Caco-2 (cell line): ENCODE data around the gene NPAS3. TPM values are rescaled to one million over a fixed set of nuclear protein-coding genes. Genes with fewer than 3 reads are reported as not detected.

Experiments used
- BruUV-seq: library from RNA; stranded (reverse); fragments of 400-500 nt; replicated peaks from 2 replicates; lab custom pipeline; 2021; lab: Mats Ljungman, UMichigan
- CTCF ChIA-PET: fragments of 300-600 bp; sonication (Branson Sonifier 250); formaldehyde crosslinking; loops from one replicate; lab custom pipeline; 2022; ENCODE audit warnings: antibody characterized with exemption; lab: Charles Lee
- POLR2A ChIA-PET: fragments of 300-600 bp; sonication (Branson Sonifier 250); formaldehyde crosslinking; loops from one replicate; lab custom pipeline; 2022; ENCODE audit warnings: antibody characterized with exemption; lab: Charles Lee
- DNase-seq, 2 experiments: peaks; one replicate each; pipeline versions ENCODE4 v3.0.0 to v3.0.0-alpha.2; 2020 to 2022
- H3K27me3 ChIP-seq: replicated peaks from 2 replicates; pipeline ENCODE4 v1.6.0; 2011; ENCODE audit warnings: low read length; ENCODE audit not compliant: control insufficient read depth, insufficient read depth
- H3K36me3 ChIP-seq: 2 replicates; pipeline ENCODE4 v1.5.1; 2011; ENCODE audit warnings: low read length; ENCODE audit not compliant: control insufficient read depth, insufficient read depth
- H3K4me1 ChIP-seq: fragments of 250-450 bp; sonication (Bioruptor Pico); 2 replicates; pipeline ENCODE4 v1.5.1; 2020; ENCODE audit warnings: mild to moderate bottlenecking
- H3K4me3 ChIP-seq: 2 replicates; pipeline ENCODE4 v1.5.1; 2011; ENCODE audit warnings: low read depth, mild to moderate bottlenecking, control low read depth, low read length
- H3K9me3 ChIP-seq: fragments of 250-450 bp; sonication (Bioruptor Pico); 2 replicates; pipeline ENCODE4 v1.5.1; 2020; ENCODE audit warnings: mild to moderate bottlenecking, moderate library complexity
- H3K27ac Mint-ChIP-seq: one replicate; pipeline ENCODE4 v1.8.0; 2022; ENCODE audit warnings: mixed read lengths; ENCODE audit not compliant: unreplicated experiment
- H3K27me3 Mint-ChIP-seq: one replicate; pipeline ENCODE4 v1.8.0; 2022; ENCODE audit warnings: mixed read lengths; ENCODE audit not compliant: insufficient read depth, unreplicated experiment
- H3K36me3 Mint-ChIP-seq: one replicate; pipeline ENCODE4 v1.8.0; 2022; ENCODE audit warnings: mild to moderate bottlenecking, mixed read lengths; ENCODE audit not compliant: insufficient read depth, unreplicated experiment
- H3K4me1 Mint-ChIP-seq: one replicate; pipeline ENCODE4 v1.8.0; 2022; ENCODE audit warnings: low read depth, mixed read lengths; ENCODE audit not compliant: unreplicated experiment
- H3K4me3 Mint-ChIP-seq: one replicate; pipeline ENCODE4 v1.8.0; 2022; ENCODE audit warnings: mild to moderate bottlenecking, moderate library complexity, mixed read lengths; ENCODE audit not compliant: unreplicated experiment
- H3K9me3 Mint-ChIP-seq: one replicate; pipeline ENCODE4 v1.8.0; 2022; ENCODE audit warnings: mixed read lengths; ENCODE audit not compliant: unreplicated experiment
- intact Hi-C: fragments of 100-400 bp; cut with micrococcal nuclease; formaldehyde crosslinking; loops from one replicate; pipeline ENCODE4 v1.10.0; 2022; ENCODE audit not compliant: unreplicated experiment
- total RNA-seq: library from RNA; stranded (reverse); gene quantifications from 2 replicates; pipeline ENCODE4 v1.2.3, GENCODE V29; 2022
- TF ChIP-seq, protein P1 (sequence below), 2 experiments: fragments of 200-600 bp in 1 of 2; IDR thresholded peaks; 1 replicate in 1 of 2; 2 replicates in 1 of 2; pipeline versions ENCODE4 v1.5.1 to v1.8.0; 2011 to 2022; ENCODE audit warnings: antibody characterized with exemption in 1 of 2, control low read depth in 1 of 2, inconsistent platforms in 1 of 2, low read depth in 1 of 2, low read length in 1 of 2, mild to moderate bottlenecking in 1 of 2, moderate library complexity in 1 of 2; ENCODE audit not compliant: insufficient read depth in 1 of 2, severe bottlenecking in 1 of 2, unreplicated experiment in 1 of 2

Gene NPAS3
- total RNA-seq, 1 experiment from 2014 or later, result not detected

- no TSS peak for BruUV-seq
- no peaks in the 10 kb centered on the region for H3K36me3 Mint-ChIP-seq
- H3K4me3 Mint-ChIP-seq, result no peak overlapping the region
- no peaks in the 10 kb centered on the region for H3K9me3 Mint-ChIP-seq
- H3K27me3 ChIP-seq, result no peaks in the 10 kb centered on the region
- intact Hi-C loops, result loop anchor here (2.0 kb wide), 1 partner anchor 187 kb away; no protein-coding TSS in a partner anchor
- DNase-seq, result no peak
- H3K27me3 Mint-ChIP-seq, result no peaks in the 10 kb centered on the region
- H3K4me1 Mint-ChIP-seq, result no peaks in the 10 kb centered on the region
- no peaks in the 10 kb centered on the region for H3K36me3 ChIP-seq
- peaks cover 10% of the 10 kb centered on the region for H3K4me1 ChIP-seq
- CTCF ChIA-PET, result interaction anchor here (1.5 to 1.6 kb wide), 2 partner anchors 260 to 485 kb away, joined by 4 to 9 read pairs; no protein-coding TSS in a partner anchor
- POLR2A ChIA-PET, result no interaction called here
- no peak overlapping the region for H3K4me3 ChIP-seq
- TF ChIP-seq, protein P1, sequence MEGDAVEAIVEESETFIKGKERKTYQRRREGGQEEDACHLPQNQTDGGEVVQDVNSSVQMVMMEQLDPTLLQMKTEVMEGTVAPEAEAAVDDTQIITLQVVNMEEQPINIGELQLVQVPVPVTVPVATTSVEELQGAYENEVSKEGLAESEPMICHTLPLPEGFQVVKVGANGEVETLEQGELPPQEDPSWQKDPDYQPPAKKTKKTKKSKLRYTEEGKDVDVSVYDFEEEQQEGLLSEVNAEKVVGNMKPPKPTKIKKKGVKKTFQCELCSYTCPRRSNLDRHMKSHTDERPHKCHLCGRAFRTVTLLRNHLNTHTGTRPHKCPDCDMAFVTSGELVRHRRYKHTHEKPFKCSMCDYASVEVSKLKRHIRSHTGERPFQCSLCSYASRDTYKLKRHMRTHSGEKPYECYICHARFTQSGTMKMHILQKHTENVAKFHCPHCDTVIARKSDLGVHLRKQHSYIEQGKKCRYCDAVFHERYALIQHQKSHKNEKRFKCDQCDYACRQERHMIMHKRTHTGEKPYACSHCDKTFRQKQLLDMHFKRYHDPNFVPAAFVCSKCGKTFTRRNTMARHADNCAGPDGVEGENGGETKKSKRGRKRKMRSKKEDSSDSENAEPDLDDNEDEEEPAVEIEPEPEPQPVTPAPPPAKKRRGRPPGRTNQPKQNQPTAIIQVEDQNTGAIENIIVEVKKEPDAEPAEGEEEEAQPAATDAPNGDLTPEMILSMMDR (IDR thresholded peaks at IDR 0.05; ENCODE audit: insufficient read depth in 1 of 2, low read depth in 1 of 2, low read length in 1 of 2, severe bottlenecking in 1 of 2, unreplicated experiment in 1 of 2), result no peak
- no peaks in the 10 kb centered on the region for H3K9me3 ChIP-seq
- H3K27ac Mint-ChIP-seq, result no peak overlapping the region
Measured at GRCh38 chr14:33837943-33838683, 899.4 kb downstream of the NPAS3 start.

DNA sequence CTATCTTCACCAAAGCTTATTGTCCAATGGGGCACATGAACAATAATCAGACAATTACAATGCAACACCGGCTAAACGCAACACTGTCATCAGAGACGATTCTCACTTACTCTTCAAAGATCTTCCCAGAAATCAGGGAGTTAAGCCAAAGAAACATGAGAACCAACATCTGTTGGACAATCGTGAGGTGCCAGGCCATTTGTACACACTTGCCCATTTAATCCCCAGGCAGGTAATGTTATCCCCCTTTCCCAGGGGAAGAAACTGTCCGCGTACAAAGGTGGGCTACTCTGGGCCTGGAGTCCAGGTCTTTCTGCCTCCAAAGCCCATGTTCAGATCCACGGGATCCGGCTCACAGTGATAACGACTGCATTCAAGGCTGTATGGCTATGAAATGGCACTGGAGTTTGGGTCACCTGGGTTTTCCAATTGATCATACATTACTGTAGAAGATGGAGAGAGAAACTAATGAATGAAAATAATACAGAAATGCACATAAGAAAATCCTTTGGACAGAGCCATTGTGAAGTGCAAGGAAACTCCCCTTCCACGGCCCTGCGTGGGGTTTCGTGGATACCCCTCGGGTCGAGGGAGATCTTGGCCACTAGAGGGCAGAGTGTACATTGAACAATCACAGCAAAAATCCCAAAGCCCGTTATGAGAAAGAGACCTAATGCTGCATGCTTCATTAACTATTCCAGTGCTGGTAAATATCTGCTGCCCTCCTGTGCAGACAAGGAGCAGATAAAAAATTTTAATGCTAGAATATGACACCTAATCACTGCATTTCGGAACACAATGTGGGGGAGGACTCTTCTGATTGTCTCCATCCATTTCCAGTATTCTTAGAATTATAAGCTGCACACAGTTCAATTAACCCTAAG, 900.8 kb downstream of the NPAS3 start:
- H3K36me3 ChIP-seq, result no peaks in the 10 kb centered on the region
- H3K9me3 ChIP-seq, result no peaks in the 10 kb centered on the region
- no peak overlapping the region for H3K4me3 Mint-ChIP-seq
- no peaks in the 10 kb centered on the region for H3K4me1 Mint-ChIP-seq
- no peaks in the 10 kb centered on the region for H3K27me3 Mint-ChIP-seq
- TF ChIP-seq, protein P1 (IDR thresholded peaks at IDR 0.05; ENCODE audit: insufficient read depth in 1 of 2, low read depth in 1 of 2, low read length in 1 of 2, severe bottlenecking in 1 of 2, unreplicated experiment in 1 of 2), result peak; percentile 74 to 78
- peaks cover 10% of the 10 kb centered on the region for H3K4me1 ChIP-seq
- H3K36me3 Mint-ChIP-seq, result no peaks in the 10 kb centered on the region
- ChIA-PET POLR2A (no interaction called here), CTCF (interaction anchor here (1.8 kb wide), 1 partner anchor 258 kb away, joined by 9 read pairs; no protein-coding TSS in a partner anchor)
- H3K27ac Mint-ChIP-seq, result no peak overlapping the region
- H3K9me3 Mint-ChIP-seq, result no peaks in the 10 kb centered on the region
- no TSS peak for BruUV-seq
- intact Hi-C loops, result loop anchor here (1.0 to 2.0 kb wide), 5 partner anchors 185 to 485 kb away; no protein-coding TSS in a partner anchor
- peak; percentile 54 to 73 for DNase-seq
- no peaks in the 10 kb centered on the region for H3K27me3 ChIP-seq
- no peak overlapping the region for H3K4me3 ChIP-seq

DNA sequence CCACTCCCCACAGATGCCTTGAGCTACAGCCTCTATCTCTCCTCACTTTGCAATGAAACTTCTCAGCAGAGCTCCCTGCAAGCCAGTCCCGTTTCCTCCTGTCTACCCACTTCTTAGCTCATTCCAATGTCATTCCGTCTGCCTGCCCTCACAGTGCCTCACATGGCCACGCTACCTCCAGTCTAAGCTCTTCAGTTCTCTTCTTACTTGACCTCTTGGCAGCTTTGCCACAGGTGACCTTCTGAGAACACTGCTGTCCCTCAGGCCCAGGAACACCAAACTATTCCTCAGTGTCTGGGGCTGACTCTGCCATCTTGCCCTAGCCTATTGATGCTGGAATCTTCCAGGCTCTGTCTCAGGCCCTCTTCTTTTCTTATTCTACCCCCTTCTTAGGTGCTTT, 902.1 kb downstream of the NPAS3 start:
- no TSS peak for BruUV-seq
- POLR2A ChIA-PET, result interaction anchor here (0.6 kb wide), 1 partner anchor 257 kb away, joined by 3 read pairs; no protein-coding TSS in a partner anchor
- no peaks in the 10 kb centered on the region for H3K27me3 Mint-ChIP-seq
- intact Hi-C loops, result no loop called here
- Histone ChIP-seq H3K27me3 (no peaks in the 10 kb centered on the region), H3K4me1 (peaks cover 10% of the 10 kb centered on the region), H3K4me3 (no peak overlapping the region), H3K9me3 (no peaks in the 10 kb centered on the region), H3K36me3 (no peaks in the 10 kb centered on the region)
- H3K4me3 Mint-ChIP-seq, result no peak overlapping the region
- H3K27ac Mint-ChIP-seq, result no peak overlapping the region
- H3K9me3 Mint-ChIP-seq, result no peaks in the 10 kb centered on the region
- no peaks in the 10 kb centered on the region for H3K4me1 Mint-ChIP-seq
- TF ChIP-seq, protein P1 (IDR thresholded peaks at IDR 0.05; ENCODE audit: insufficient read depth in 1 of 2, low read depth in 1 of 2, low read length in 1 of 2, severe bottlenecking in 1 of 2, unreplicated experiment in 1 of 2), result no peak
- H3K36me3 Mint-ChIP-seq, result no peaks in the 10 kb centered on the region
- CTCF ChIA-PET, result interaction anchor here (1.8 to 2.0 kb wide), 2 partner anchors 257 to 483 kb away, joined by 5 to 9 read pairs; no protein-coding TSS in a partner anchor
- DNase-seq, result no peak
